Osteocyte (in vitro differentiated cells): Measurements from ENCODE around the gene MRAP2. TPM values are rescaled to one million over a fixed set of nuclear protein-coding genes. Genes with fewer than 3 reads are reported as not detected.
"Not testable (repeated sequence)": the region's sequence is repeated elsewhere in the genome, so short reads cannot be mapped to it uniquely, and the experiment has no call there.

ENCODE experiments used
- DNase-seq: peaks from one replicate; pipeline ENCODE4 v3.0.0; 2021; ENCODE audit warnings: mixed read lengths; ENCODE audit not compliant: unreplicated experiment; ENCODE audit errors: extremely low spot score
- H3K27ac Mint-ChIP-seq: one replicate; pipeline ENCODE4 v1.8.0; 2021; ENCODE audit warnings: mild to moderate bottlenecking, mixed read lengths; ENCODE audit not compliant: unreplicated experiment
- H3K27me3 Mint-ChIP-seq: one replicate; pipeline ENCODE4 v1.8.0; 2021; ENCODE audit warnings: mixed read lengths; ENCODE audit not compliant: unreplicated experiment
- H3K36me3 Mint-ChIP-seq: one replicate; pipeline ENCODE4 v1.8.0; 2021; ENCODE audit warnings: mixed read lengths; ENCODE audit not compliant: unreplicated experiment
- H3K4me1 Mint-ChIP-seq: one replicate; pipeline ENCODE4 v1.8.0; 2021; ENCODE audit warnings: mixed read lengths; ENCODE audit not compliant: unreplicated experiment
- H3K4me3 Mint-ChIP-seq: one replicate; pipeline ENCODE4 v1.8.0; 2021; ENCODE audit warnings: mild to moderate bottlenecking, moderate library complexity, mixed read lengths; ENCODE audit not compliant: unreplicated experiment
- H3K9me3 Mint-ChIP-seq: one replicate; pipeline ENCODE4 v1.8.0; 2021; ENCODE audit warnings: mixed read lengths; ENCODE audit not compliant: unreplicated experiment
- CTCF ChIP-seq: fragments of 200-600 bp; sonication (generic); IDR thresholded peaks from 2 replicates; pipeline ENCODE4 v1.5.0; 2021; ENCODE audit warnings: antibody characterized with exemption, mild to moderate bottlenecking, moderate library complexity
- total RNA-seq: library from RNA; stranded (reverse); gene quantifications from 2 replicates; pipeline ENCODE4 v1.2.1, GENCODE V29; 2021

MRAP2 gene
- total RNA-seq, 1 donor from 2014 or later: 10.7 TPM

- H3K36me3 Mint-ChIP-seq: no peaks in the 10 kb centered on the region
- no peak for DNase-seq
- H3K9me3 Mint-ChIP-seq: no peaks in the 10 kb centered on the region
- peaks cover 9% of the 10 kb centered on the region for H3K27me3 Mint-ChIP-seq
- peaks cover 28% of the 10 kb centered on the region for H3K4me1 Mint-ChIP-seq
- TF ChIP-seq CTCF: no peak
- peak overlapping the region; percentile 24 for H3K27ac Mint-ChIP-seq
- H3K4me3 Mint-ChIP-seq: no peak overlapping the region
Observed at GRCh38 chr6:84061174-84061573, 27.6 kb downstream of the MRAP2 start.

- H3K9me3 Mint-ChIP-seq: no peaks in the 10 kb centered on the region
- no peak overlapping the region for H3K4me3 Mint-ChIP-seq
- no peak for DNase-seq
- H3K4me1 Mint-ChIP-seq: peaks cover 31% of the 10 kb centered on the region
- H3K36me3 Mint-ChIP-seq: no peaks in the 10 kb centered on the region
- H3K27me3 Mint-ChIP-seq: peaks cover 9% of the 10 kb centered on the region
- H3K27ac Mint-ChIP-seq: peak overlapping the region; percentile 24
- TF ChIP-seq CTCF: no peak
Observed at GRCh38 chr6:84061613-84062398, 28.2 kb downstream of the MRAP2 start.

GRCh38 chr6:84062519-84063154 is 29.1 kb downstream of the MRAP2 start:
- Mint-ChIP-seq H3K4me1 (peaks cover 35% of the 10 kb centered on the region), H3K36me3 (no peaks in the 10 kb centered on the region), H3K9me3 (no peaks in the 10 kb centered on the region), H3K27me3 (peaks cover 9% of the 10 kb centered on the region), H3K27ac (no peak overlapping the region), H3K4me3 (no peak overlapping the region)
- no peak for TF ChIP-seq CTCF
- DNase-seq: no peak

- H3K9me3 Mint-ChIP-seq: peaks cover 5% of the 10 kb centered on the region
- H3K4me1 Mint-ChIP-seq: peaks cover 32% of the 10 kb centered on the region
- no peak overlapping the region for H3K4me3 Mint-ChIP-seq
- H3K27me3 Mint-ChIP-seq: peaks cover 3% of the 10 kb centered on the region
- peak overlapping the region; percentile 94 for H3K27ac Mint-ChIP-seq
- TF ChIP-seq CTCF: no peak
- peaks cover 1% of the 10 kb centered on the region for H3K36me3 Mint-ChIP-seq
- DNase-seq: no peak
Observed at GRCh38 chr6:84065693-84066290, 32.2 kb downstream of the MRAP2 start.

GRCh38 chr6:84066536-84066935 is 33.0 kb downstream of the MRAP2 start:
- peaks cover 7% of the 10 kb centered on the region for H3K36me3 Mint-ChIP-seq
- peaks cover 28% of the 10 kb centered on the region for H3K4me1 Mint-ChIP-seq
- H3K4me3 Mint-ChIP-seq: no peak overlapping the region
- no peak for DNase-seq
- H3K27me3 Mint-ChIP-seq: peaks cover 4% of the 10 kb centered on the region
- no peak for TF ChIP-seq CTCF
- peak overlapping the region; percentile 94 for H3K27ac Mint-ChIP-seq
- peaks cover 11% of the 10 kb centered on the region for H3K9me3 Mint-ChIP-seq

GRCh38 chr6:84068873-84069272 is 35.3 kb downstream of the MRAP2 start:
- not testable (repeated sequence) for H3K27ac Mint-ChIP-seq, H3K27me3 Mint-ChIP-seq, DNase-seq, H3K36me3 Mint-ChIP-seq, H3K4me3 Mint-ChIP-seq
- Mint-ChIP-seq H3K4me1 (peaks cover 21% of the 10 kb centered on the region), H3K9me3 (peaks cover 14% of the 10 kb centered on the region)
